ENCODE results near the gene MANBA. TPM values are rescaled to one million over a fixed set of nuclear protein-coding genes. Genes with fewer than 3 reads are reported as not detected.

The MANBA gene
- total RNA-seq, 1 donor from 2014 or later, result 38.3 TPM

DNA sequence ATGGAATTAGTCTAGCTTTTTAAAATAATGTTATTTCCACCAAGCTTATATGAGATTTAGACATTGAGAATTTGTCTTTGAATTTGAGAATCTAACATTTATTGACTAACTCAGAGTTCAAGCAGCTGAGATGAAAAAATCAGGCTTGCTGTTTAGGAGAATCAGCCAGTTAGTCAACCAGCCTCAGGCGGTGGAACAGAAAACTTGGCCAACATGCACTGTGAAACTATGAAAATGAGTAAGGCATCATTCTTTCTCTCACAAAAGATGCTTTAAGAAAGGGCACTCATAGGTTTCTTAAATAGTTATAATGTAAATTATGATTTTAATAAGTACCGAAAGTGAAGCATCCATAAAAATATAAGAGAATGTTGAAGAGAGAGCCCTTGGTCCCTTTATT lies 175.4 kb downstream of the MANBA start:
- no peak for DNase-seq (ENCODE audit: low read depth)
- peaks cover 21% of the 10 kb centered on the region for H3K36me3 Mint-ChIP-seq (ENCODE audit: low read depth, unreplicated experiment)

DNA sequence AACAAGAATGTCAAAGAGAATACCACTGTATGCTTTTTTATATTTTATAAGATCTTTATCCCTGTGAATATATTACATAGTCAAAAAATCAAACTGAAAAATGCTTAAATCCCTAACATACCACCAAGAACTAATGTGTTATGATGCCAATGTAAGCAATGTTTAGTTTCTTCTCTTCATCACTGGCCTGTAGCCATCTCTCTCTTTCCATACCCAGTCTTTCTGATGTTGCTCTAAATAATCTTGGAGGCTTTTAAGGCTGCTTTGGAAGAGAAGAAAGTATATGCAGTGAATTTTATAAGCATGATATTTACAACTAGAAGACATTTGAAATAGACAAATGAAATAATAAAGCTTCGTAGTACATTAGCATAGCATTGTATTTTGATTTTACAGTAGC lies 176.7 kb downstream of the MANBA start:
- FAIRE-seq (no peak), DNase-seq (ENCODE audit: low read depth) (no peak)
- H3K4me1 ChIP-seq (ENCODE audit: insufficient read depth, low read length), result no peaks in the 10 kb centered on the region
- no peak overlapping the region for H3K9ac ChIP-seq (ENCODE audit: low read length)
- no peaks in the 10 kb centered on the region for H4K20me1 ChIP-seq (ENCODE audit: insufficient read depth, low read length)
- H3K27ac ChIP-seq (ENCODE audit: low read depth, low read length), result no peak overlapping the region
- H3K4me2 ChIP-seq (ENCODE audit: low read length), result no peak overlapping the region
- Mint-ChIP-seq H3K27me3 (ENCODE audit: low read depth, unreplicated experiment) (no peaks in the 10 kb centered on the region), H3K4me1 (ENCODE audit: low read depth, unreplicated experiment) (no peaks in the 10 kb centered on the region), H3K27ac (ENCODE audit: unreplicated experiment) (no peak overlapping the region), H3K4me3 (ENCODE audit: unreplicated experiment) (no peak overlapping the region), H3K9me3 (ENCODE audit: unreplicated experiment) (no peaks in the 10 kb centered on the region), H3K36me3 (ENCODE audit: low read depth, unreplicated experiment) (peaks cover 15% of the 10 kb centered on the region)
- no peaks in the 10 kb centered on the region for H3K79me2 ChIP-seq (ENCODE audit: insufficient read depth, low read length)
- no peaks in the 10 kb centered on the region for H3K27me3 ChIP-seq (ENCODE audit: insufficient read depth, low read length)
- H3K9me3 ChIP-seq (ENCODE audit: insufficient read depth, low read depth, low read length), result no peaks in the 10 kb centered on the region
- no peak overlapping the region for H3K4me3 ChIP-seq (ENCODE audit: insufficient read depth, low read depth, low read length)
- peaks cover 31% of the 10 kb centered on the region for H3K36me3 ChIP-seq (ENCODE audit: insufficient read depth, low read length)
- TF ChIP-seq, protein P1, sequence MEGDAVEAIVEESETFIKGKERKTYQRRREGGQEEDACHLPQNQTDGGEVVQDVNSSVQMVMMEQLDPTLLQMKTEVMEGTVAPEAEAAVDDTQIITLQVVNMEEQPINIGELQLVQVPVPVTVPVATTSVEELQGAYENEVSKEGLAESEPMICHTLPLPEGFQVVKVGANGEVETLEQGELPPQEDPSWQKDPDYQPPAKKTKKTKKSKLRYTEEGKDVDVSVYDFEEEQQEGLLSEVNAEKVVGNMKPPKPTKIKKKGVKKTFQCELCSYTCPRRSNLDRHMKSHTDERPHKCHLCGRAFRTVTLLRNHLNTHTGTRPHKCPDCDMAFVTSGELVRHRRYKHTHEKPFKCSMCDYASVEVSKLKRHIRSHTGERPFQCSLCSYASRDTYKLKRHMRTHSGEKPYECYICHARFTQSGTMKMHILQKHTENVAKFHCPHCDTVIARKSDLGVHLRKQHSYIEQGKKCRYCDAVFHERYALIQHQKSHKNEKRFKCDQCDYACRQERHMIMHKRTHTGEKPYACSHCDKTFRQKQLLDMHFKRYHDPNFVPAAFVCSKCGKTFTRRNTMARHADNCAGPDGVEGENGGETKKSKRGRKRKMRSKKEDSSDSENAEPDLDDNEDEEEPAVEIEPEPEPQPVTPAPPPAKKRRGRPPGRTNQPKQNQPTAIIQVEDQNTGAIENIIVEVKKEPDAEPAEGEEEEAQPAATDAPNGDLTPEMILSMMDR (IDR thresholded peaks at IDR 0.05; ENCODE audit: insufficient read depth, low read depth, low read length), result no peak
- no peak for TF ChIP-seq EZH2 (IDR thresholded peaks at IDR 0.05; ENCODE audit: insufficient read depth, low read length)
- no peak overlapping the region for H2AFZ ChIP-seq (ENCODE audit: low read depth, low read length)

More for the DNA sequence above, 175.4 kb downstream of the MANBA start:
- Histone ChIP-seq H3K4me2 (ENCODE audit: low read length) (no peak overlapping the region), H4K20me1 (ENCODE audit: insufficient read depth, low read length) (no peaks in the 10 kb centered on the region), H2AFZ (ENCODE audit: low read depth, low read length) (no peak overlapping the region), H3K4me1 (ENCODE audit: insufficient read depth, low read length) (no peaks in the 10 kb centered on the region), H3K27ac (ENCODE audit: low read depth, low read length) (no peak overlapping the region), H3K9ac (ENCODE audit: low read length) (no peak overlapping the region), H3K36me3 (ENCODE audit: insufficient read depth, low read length) (peaks cover 26% of the 10 kb centered on the region), H3K4me3 (ENCODE audit: insufficient read depth, low read depth, low read length) (no peak overlapping the region), H3K9me3 (ENCODE audit: insufficient read depth, low read depth, low read length) (no peaks in the 10 kb centered on the region), H3K27me3 (ENCODE audit: insufficient read depth, low read length) (no peaks in the 10 kb centered on the region), H3K79me2 (ENCODE audit: insufficient read depth, low read length) (no peaks in the 10 kb centered on the region)
- Mint-ChIP-seq H3K4me3 (ENCODE audit: unreplicated experiment) (no peak overlapping the region), H3K4me1 (ENCODE audit: low read depth, unreplicated experiment) (no peaks in the 10 kb centered on the region), H3K9me3 (ENCODE audit: unreplicated experiment) (no peaks in the 10 kb centered on the region), H3K27ac (ENCODE audit: unreplicated experiment) (no peak overlapping the region), H3K27me3 (ENCODE audit: low read depth, unreplicated experiment) (no peaks in the 10 kb centered on the region)
- no peak for FAIRE-seq
- TF ChIP-seq, protein P1 (IDR thresholded peaks at IDR 0.05; ENCODE audit: insufficient read depth, low read depth, low read length), result no peak
- no peak for TF ChIP-seq EZH2 (IDR thresholded peaks at IDR 0.05; ENCODE audit: insufficient read depth, low read length)

Other genes starting within 250 kb of the MANBA start
- 300 and 340 TPM in 2 replicates for gene UBE2D3, start 66.6 kb upstream of the MANBA start, total RNA-seq
- gene CISD2, start 108.0 kb upstream of the MANBA start, total RNA-seq, result 29.4 and 31.0 TPM in 2 replicates

Measured in astrocyte (in vitro differentiated cells and primary cell).